Measurements from ENCODE around the gene TIGD2. TPM values are rescaled to one million over a fixed set of nuclear protein-coding genes. Genes with fewer than 3 reads are reported as not detected.

The TIGD2 gene
- total and polyA plus RNA-seq, 9 of the 15 experiments (the other 6 are each of a cell fraction or from before 2014, with no cell fraction given): 3.6 to 15.0 (median 9.8) TPM

- CTCF ChIA-PET (ENCODE audit: low intra/inter-chr PET ratio): no interaction called here
- Histone ChIP-seq H4K20me1 (replicated peaks; ENCODE audit: control insufficient read depth, insufficient read depth, low read length) (no peaks in the 10 kb centered on the region), H3K9me3 (replicated peaks; ENCODE audit: control insufficient read depth, insufficient read depth, low read depth, low read length) (no peaks in the 10 kb centered on the region), H3K36me3 (ENCODE audit: control insufficient read depth, insufficient read depth, low read length) (no peaks in the 10 kb centered on the region), H2AFZ (ENCODE audit: low read depth, low read length) (no peak overlapping the region), H3K9me1 (ENCODE audit: control insufficient read depth, insufficient read depth, low read length) (no peaks in the 10 kb centered on the region), H3K4me1 (replicated peaks in 1 of 2; ENCODE audit: control insufficient read depth in 2 of 2, insufficient read depth in 2 of 2, low read length in 2 of 2) (no peaks in the 10 kb centered on the region), H3K27me3 (ENCODE audit: control insufficient read depth in 2 of 2, insufficient read depth in 2 of 2, low read length in 2 of 2) (peaks cover 5 to 23% of the 10 kb centered on the region in 2 experiments; a peak in 4 of 5 replicates), H3K4me2 (ENCODE audit: insufficient read depth, low read length) (no peak overlapping the region), H3K4me3 (no peak overlapping the region), H3K27ac (ENCODE audit: extremely low read depth, low read depth, low read length) (no peak overlapping the region), H3K9ac (ENCODE audit: insufficient read depth in 1 of 2, low read depth in 2 of 2, low read length in 2 of 2) (no peak overlapping the region), H3K79me2 (ENCODE audit: control insufficient read depth, insufficient read depth, low read length) (no peaks in the 10 kb centered on the region)
- BruUV-seq (replicated peaks): no TSS peak
- intact Hi-C loops (cut with micrococcal nuclease) (no loop called here), in situ Hi-C loops (cut with MboI) (no loop called here)
- ATAC-seq: no peak
- no peak for TF ChIP-seq NFRKB (IDR thresholded peaks at IDR 0.05; ENCODE audit: low read depth)
- no peak for TF ChIP-seq TGIF2 (CRISPR knock-in tag; IDR thresholded peaks at IDR 0.05)
- no peak for TF ChIP-seq SNRNP70 (optimal IDR thresholded peaks at IDR 0.05; ENCODE audit: low read depth, low read length)
- TF ChIP-seq BDP1 (IDR thresholded peaks at IDR 0.05; ENCODE audit: insufficient read depth, insufficient read length): no peak
- TF ChIP-seq CLOCK (CRISPR knock-in tag; IDR thresholded peaks at IDR 0.05; ENCODE audit: borderline replicate concordance): no peak
- TF ChIP-seq KLF16 (IDR thresholded peaks at IDR 0.05): no peak
- no peak for TF ChIP-seq GABPB2 (CRISPR knock-in tag; conservative IDR thresholded peaks at IDR 0.05)
- no peak for TF ChIP-seq ZSCAN32 (CRISPR knock-in tag; IDR thresholded peaks at IDR 0.05)
- TF ChIP-seq MYBL2 (IDR thresholded peaks at IDR 0.05; ENCODE audit: low read depth): no peak
- no peak for TF ChIP-seq MYBL2 (CRISPR knock-in tag; IDR thresholded peaks at IDR 0.05; ENCODE audit: borderline replicate concordance)
- no peak for TF ChIP-seq TCFL5 (CRISPR knock-in tag; conservative IDR thresholded peaks at IDR 0.05)
- TF ChIP-seq ZNF583 (CRISPR knock-in tag; IDR thresholded peaks at IDR 0.05): no peak
- no peak for TF ChIP-seq HMG20B (CRISPR knock-in tag; IDR thresholded peaks at IDR 0.05)
- no peak for TF ChIP-seq ZNF589 (CRISPR knock-in tag; IDR thresholded peaks at IDR 0.05; ENCODE audit: low read depth)
- TF ChIP-seq, protein P1, sequence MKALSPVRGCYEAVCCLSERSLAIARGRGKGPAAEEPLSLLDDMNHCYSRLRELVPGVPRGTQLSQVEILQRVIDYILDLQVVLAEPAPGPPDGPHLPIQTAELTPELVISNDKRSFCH (CRISPR knock-in tag; IDR thresholded peaks at IDR 0.05): no peak
- TF ChIP-seq, protein P1 (tag; IDR thresholded peaks at IDR 0.05): no peak
- no peak for TF ChIP-seq MAFK (IDR thresholded peaks at IDR 0.05; ENCODE audit: low read length)
- TF ChIP-seq SMAD1 (IDR thresholded peaks at IDR 0.05; ENCODE audit: low read depth, low read length, partially characterized antibody): no peak
- no peak for TF ChIP-seq KLF6 (CRISPR knock-in tag; IDR thresholded peaks at IDR 0.05; ENCODE audit: borderline replicate concordance)
- TF ChIP-seq U2AF1 (optimal IDR thresholded peaks at IDR 0.05; ENCODE audit: low read depth, low read length): no peak
- FAIRE-seq: no peak
- DNase-seq (ENCODE audit: extremely low read depth in 1 of 4, low spot score in 3 of 4): no peak
- 2% methylated on average over 3 of the region's 3 CpGs for WGBS (ENCODE audit: insufficient coverage, low coverage, missing lambda C conversion rate)
- POLR2A ChIA-PET: no interaction called here
Observed at GRCh38 chr4:89100853-89101252, 10.5 kb upstream of the TIGD2 start.
